Neural cell (in vitro differentiated cells): ENCODE results near the gene ITGA4.

ENCODE experiments used
- CTCF ChIP-seq: fragments of 450-650 bp; IDR thresholded peaks from 2 replicates; pipeline ENCODE4 v1.5.1; 2014; ENCODE audit warnings: antibody characterized with exemption, mild to moderate bottlenecking, moderate library complexity; ENCODE audit not compliant: poor library complexity, severe bottlenecking
- EP300 ChIP-seq: fragments of 450-650 bp; conservative IDR thresholded peaks from 2 replicates; pipeline ENCODE4 v1.6.1; 2014; ENCODE audit warnings: antibody characterized with exemption, mild to moderate bottlenecking, moderate library complexity; ENCODE audit not compliant: poor library complexity, severe bottlenecking
- EZH2 ChIP-seq: fragments of 200-600, 300-800 bp; shearing (Covaris generic), sonication (generic); IDR thresholded peaks from 2 replicates; pipeline ENCODE4 v1.6.1; 2014; ENCODE audit warnings: antibody characterized with exemption, low read length, borderline replicate concordance, mild to moderate bottlenecking; ENCODE audit not compliant: insufficient read depth, poor library complexity, severe bottlenecking
- POLR2AphosphoS5 ChIP-seq: IDR thresholded peaks from 2 replicates; pipeline ENCODE4 v1.6.1; 2012

GRCh38 chr2:181454686-181455450 is 2.3 kb upstream of the ITGA4 start:
- TF ChIP-seq CTCF (no peak), EZH2 (no peak), POLR2AphosphoS5 (no peak), EP300 (no peak)
